GM21526 (cell line): ENCODE results near the gene PLEKHM1.

Source experiments
- ATAC-seq: cut with Tn5 transposase; IDR thresholded peaks from one replicate; pipeline ENCODE4 v1.9.1; 2021; ENCODE audit warnings: moderate library complexity; ENCODE audit not compliant: unreplicated experiment, low FRiP score

PLEKHM1 gene

GRCh38 chr17:45429339-45430005, 61.0 kb downstream of the PLEKHM1 start:
- ATAC-seq, result no peak

- no peak for ATAC-seq
Measured at GRCh38 chr17:45428931-45429338, 61.6 kb downstream of the PLEKHM1 start.

- ATAC-seq, result no peak
Measured at GRCh38 chr17:45428050-45428617, 62.4 kb downstream of the PLEKHM1 start.

- no peak for ATAC-seq
Measured at GRCh38 chr17:45427181-45427835, 63.2 kb downstream of the PLEKHM1 start.

GRCh38 chr17:45426561-45426960, 64.0 kb downstream of the PLEKHM1 start:
- no peak for ATAC-seq

GRCh38 chr17:45425984-45426413, 64.5 kb downstream of the PLEKHM1 start:
- ATAC-seq, result no peak

GRCh38 chr17:45425125-45425983, 65.2 kb downstream of the PLEKHM1 start:
- no peak for ATAC-seq

- ATAC-seq, result no peak
Measured at GRCh38 chr17:45424769-45425124, 65.8 kb downstream of the PLEKHM1 start.

GRCh38 chr17:45423975-45424335, 66.6 kb downstream of the PLEKHM1 start:
- ATAC-seq, result no peak

- ATAC-seq, result no peak
Measured at GRCh38 chr17:45423304-45423974, 67.1 kb downstream of the PLEKHM1 start.

GRCh38 chr17:45414990-45415881, 75.3 kb downstream of the PLEKHM1 start:
- no peak for ATAC-seq

- ATAC-seq, result no peak
Measured at GRCh38 chr17:45413498-45413923, 77.0 kb downstream of the PLEKHM1 start.

- ATAC-seq, result no peak
Measured at GRCh38 chr17:45411348-45412105, 79.0 kb downstream of the PLEKHM1 start.

- no peak for ATAC-seq
Measured at GRCh38 chr17:45410144-45411091, 80.1 kb downstream of the PLEKHM1 start.

GRCh38 chr17:45409659-45410076, 80.9 kb downstream of the PLEKHM1 start:
- ATAC-seq, result no peak

- no peak for ATAC-seq
Measured at GRCh38 chr17:45408611-45409421, 81.7 kb downstream of the PLEKHM1 start.

- ATAC-seq, result no peak
Measured at GRCh38 chr17:45406107-45406506, 84.4 kb downstream of the PLEKHM1 start.
